ENCODE measurements around the gene TET1.

- no peak for TF ChIP-seq POLR2A (IDR thresholded peaks at IDR 0.05)
- TF ChIP-seq POLR2AphosphoS5 (IDR thresholded peaks at IDR 0.05), result no peak
- TF ChIP-seq EP300 (IDR thresholded peaks at IDR 0.05; ENCODE audit: low read depth), result no peak
Observed at GRCh38 chr10:68598978-68599770, 39.0 kb downstream of the TET1 start.

Data from transverse colon (tissue), 3 donors.